H4 (cell line): ENCODE results near the gene CAPRIN1. TPM values are rescaled to one million over a fixed set of nuclear protein-coding genes. Genes with fewer than 3 reads are reported as not detected.

ENCODE experiments used
- DNase-seq: peaks from one replicate; pipeline ENCODE4 v3.0.0-alpha.2; 2015; ENCODE audit warnings: low spot score
- total RNA-seq: library from RNA; depleted of rRNA; stranded (reverse); fragments of >200 nt; shearing (Covaris generic); gene quantifications from 2 replicates; pipeline ENCODE4 v1.2.3, GENCODE V29; 2014; rRNA removed

CAPRIN1 gene
- total RNA-seq, 1 experiment from 2014 or later, result 273 TPM

GRCh38 chr11:34145847-34146381 is 94.4 kb downstream of the CAPRIN1 start:
- DNase-seq, result no peak

GRCh38 chr11:34146411-34146810 is 94.9 kb downstream of the CAPRIN1 start:
- no peak for DNase-seq

DNA sequence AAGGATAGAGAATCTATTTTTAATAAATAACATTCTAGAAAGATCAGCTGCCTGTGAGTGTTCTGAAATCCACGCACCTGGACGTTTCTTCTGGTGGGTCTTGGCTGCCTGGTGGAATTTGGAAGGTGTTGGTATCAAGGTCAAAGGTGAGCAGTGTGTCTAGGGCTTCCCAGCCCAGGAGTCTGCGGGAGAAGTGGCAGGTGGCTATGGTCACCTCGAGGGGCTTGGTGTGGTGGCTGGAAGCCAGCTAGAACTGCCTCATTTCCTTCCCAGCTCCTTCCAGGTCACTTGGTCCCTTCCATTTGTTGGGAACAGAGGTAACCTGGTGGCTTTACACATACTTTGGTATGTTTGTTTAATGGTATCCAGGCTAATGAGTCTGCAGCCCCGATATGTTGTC is 95.3 kb downstream of the CAPRIN1 start:
- DNase-seq, result no peak

DNA sequence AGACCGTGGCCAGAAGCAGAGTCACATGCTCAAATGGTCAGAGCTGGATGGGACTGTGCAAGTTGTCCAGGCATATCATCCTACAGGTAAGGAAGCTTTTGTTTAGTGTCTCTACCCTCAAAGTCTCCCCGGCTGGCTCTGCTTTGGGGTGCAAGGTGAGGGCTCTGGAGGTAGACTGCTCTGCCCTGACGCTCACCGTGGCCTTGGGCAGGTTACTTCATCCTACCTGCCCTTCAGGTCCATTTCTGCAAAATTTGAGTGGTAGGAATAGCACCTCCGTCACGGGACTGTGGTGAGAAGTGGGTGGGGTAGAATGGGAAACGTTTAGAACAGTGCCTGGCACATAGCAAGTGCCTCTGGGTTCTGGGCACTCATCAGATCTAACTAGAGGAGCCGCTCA is 96.0 kb downstream of the CAPRIN1 start:
- DNase-seq, result no peak

DNA sequence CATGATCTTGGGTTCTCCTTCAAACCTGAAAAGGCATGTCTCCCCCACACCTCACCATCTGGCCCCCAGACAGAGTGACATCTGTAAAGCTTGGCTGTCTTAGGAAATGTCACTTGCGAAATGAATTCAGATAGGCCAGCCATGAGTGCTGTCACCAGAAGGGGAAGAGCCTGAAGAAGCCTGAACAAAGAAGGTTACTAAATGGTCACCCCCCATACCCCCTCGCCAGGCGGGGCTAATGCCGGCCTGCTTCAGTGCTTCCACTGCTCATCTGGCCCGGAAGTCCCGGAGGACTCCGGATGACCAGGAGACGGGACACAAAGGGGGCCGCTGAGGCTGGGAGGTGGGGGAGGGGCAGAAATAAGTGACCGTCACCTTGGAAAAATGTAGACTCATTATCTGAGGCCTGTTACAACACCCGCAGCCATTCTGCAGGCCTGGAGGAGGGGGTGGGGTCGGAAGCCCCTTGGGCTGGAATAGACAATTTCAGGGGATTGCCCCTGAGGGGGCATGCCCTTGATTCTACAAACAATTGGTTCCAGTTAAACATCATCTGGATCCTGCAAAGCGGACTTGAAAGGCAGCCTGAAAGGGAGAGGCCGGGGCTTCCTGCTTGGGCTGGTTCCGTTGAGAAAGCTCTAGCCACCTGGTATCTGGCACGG is 97.1 kb downstream of the CAPRIN1 start:
- no peak for DNase-seq

- no peak for DNase-seq
These were observed 97.7 kb downstream of the CAPRIN1 start for GRCh38 chr11:34149274-34149673.

- DNase-seq, result no peak
These were observed 98.3 kb downstream of the CAPRIN1 start for GRCh38 chr11:34149786-34150185.

DNA sequence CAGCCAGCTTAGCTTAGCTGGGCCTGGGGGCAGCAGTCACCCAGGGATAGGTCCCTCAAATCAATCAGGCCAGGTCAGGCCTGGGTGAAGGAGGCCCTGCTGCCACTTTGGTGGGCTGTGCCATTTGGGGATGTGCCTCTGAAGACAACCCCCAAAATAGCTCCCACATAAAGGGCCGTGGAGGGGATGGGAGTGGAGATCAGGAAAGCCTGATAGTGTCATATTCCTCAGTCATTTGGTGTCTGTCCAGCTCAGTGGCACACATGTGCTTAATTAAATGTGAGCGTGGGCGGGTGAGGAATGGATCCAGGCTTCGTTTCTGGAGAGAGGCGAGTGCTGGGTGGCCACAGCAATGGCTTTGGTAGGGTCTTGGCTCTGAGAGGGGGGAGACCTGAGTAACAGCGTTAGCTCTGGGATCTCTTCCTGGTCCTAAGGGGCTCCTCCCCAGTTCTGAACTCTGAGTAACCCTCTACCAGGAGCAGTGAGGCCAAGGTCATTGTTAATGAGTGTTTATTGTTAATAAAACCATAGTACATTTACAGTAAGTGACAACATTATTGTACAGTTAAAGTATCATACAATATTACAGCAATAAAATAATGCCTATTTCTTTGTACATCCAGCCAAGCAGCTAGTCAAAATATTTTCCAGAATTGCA is 99.1 kb downstream of the CAPRIN1 start:
- no peak for DNase-seq

Other genes with a start within 250 kb of the CAPRIN1 start
- 1.4 and 1.5 TPM in 2 replicates for gene LMO2, start 159.7 kb upstream of the CAPRIN1 start, total RNA-seq
- gene NAT10, start 53.9 kb downstream of the CAPRIN1 start, total RNA-seq, result 43.4 and 55.8 TPM in 2 replicates